DOHH2 (cell line): ENCODE measurements around the gene TFRC.
"Not testable (repeated sequence)": the region's sequence is repeated elsewhere in the genome, so short reads cannot be mapped to it uniquely, and the experiment has no call there.

ENCODE experiments used
- H3F3A ChIP-seq: fragments of 200-600 bp; sonication (generic), shearing (Covaris generic); 2 replicates; pipeline ENCODE4 v1.6.0; 2016; ENCODE audit warnings: antibody characterized with exemption, mild to moderate bottlenecking; ENCODE audit not compliant: control insufficient read depth, insufficient read depth
- H3K27ac ChIP-seq: fragments of 200-600 bp; sonication (generic); 2 replicates; pipeline ENCODE4 v1.5.1; 2014; ENCODE audit warnings: low read depth, mild to moderate bottlenecking, low read length, moderate library complexity
- H3K27me3 ChIP-seq: fragments of 200-600 bp; sonication (generic); 2 replicates; pipeline ENCODE4 v1.6.1; 2014; ENCODE audit warnings: mild to moderate bottlenecking, low read length, mixed read lengths; ENCODE audit not compliant: control insufficient read depth
- H3K36me3 ChIP-seq: fragments of 200-600 bp; sonication (generic); 2 replicates; pipeline ENCODE4 v1.6.1; 2014; ENCODE audit warnings: mild to moderate bottlenecking, low read length, moderate library complexity, mixed read lengths; ENCODE audit not compliant: control insufficient read depth
- H3K4me1 ChIP-seq: fragments of 200-600 bp; sonication (generic); 2 replicates; pipeline ENCODE4 v1.6.1; 2014; ENCODE audit warnings: mild to moderate bottlenecking, low read length, mixed read lengths; ENCODE audit not compliant: control insufficient read depth
- H3K4me2 ChIP-seq: fragments of 200-600 bp; sonication (generic); 2 replicates; pipeline ENCODE4 v1.6.0; 2014; ENCODE audit warnings: mild to moderate bottlenecking, low read length, moderate library complexity
- H3K4me3 ChIP-seq: fragments of 200-600 bp; sonication (generic); 2 replicates; pipeline ENCODE4 v1.5.1; 2014; ENCODE audit warnings: mild to moderate bottlenecking, low read length, mixed read lengths
- H3K79me2 ChIP-seq: fragments of 200-600 bp; sonication (generic); 2 replicates; pipeline ENCODE4 v1.6.1; 2014; ENCODE audit warnings: mild to moderate bottlenecking, low read length, mixed read lengths; ENCODE audit not compliant: control insufficient read depth
- H3K9me2 ChIP-seq: fragments of 200-600 bp; sonication (generic); replicated peaks from 2 replicates; pipeline ENCODE4 v1.6.1; 2014; ENCODE audit warnings: mild to moderate bottlenecking, low read length, mixed read lengths; ENCODE audit not compliant: control insufficient read depth
- H3K9me3 ChIP-seq: fragments of 200-600 bp; sonication (generic); 2 replicates; pipeline ENCODE4 v1.6.1; 2014; ENCODE audit warnings: antibody characterized with exemption, low read length, mixed read lengths; ENCODE audit not compliant: control insufficient read depth, insufficient read depth
- H4K20me1 ChIP-seq: fragments of 200-600 bp; sonication (generic); 2 replicates; pipeline ENCODE4 v1.6.0; 2014; ENCODE audit warnings: low read depth, mild to moderate bottlenecking, antibody characterized with exemption, low read length, moderate library complexity; ENCODE audit not compliant: control insufficient read depth, insufficient read depth
- CTCF ChIP-seq: fragments of 200-600 bp; sonication (generic); IDR thresholded peaks from one replicate; pipeline ENCODE4 v1.5.1; 2014; ENCODE audit warnings: antibody characterized with exemption, mild to moderate bottlenecking, low read depth, low read length; ENCODE audit not compliant: poor library complexity, severe bottlenecking
- EZH2phosphoT487 ChIP-seq: fragments of 200-600 bp; sonication (generic); IDR thresholded peaks from 2 replicates; pipeline ENCODE4 v1.6.1; 2017; ENCODE audit warnings: borderline replicate concordance, mild to moderate bottlenecking, antibody characterized with exemption, low read length, moderate library complexity, mixed read lengths

The TFRC gene

DNA sequence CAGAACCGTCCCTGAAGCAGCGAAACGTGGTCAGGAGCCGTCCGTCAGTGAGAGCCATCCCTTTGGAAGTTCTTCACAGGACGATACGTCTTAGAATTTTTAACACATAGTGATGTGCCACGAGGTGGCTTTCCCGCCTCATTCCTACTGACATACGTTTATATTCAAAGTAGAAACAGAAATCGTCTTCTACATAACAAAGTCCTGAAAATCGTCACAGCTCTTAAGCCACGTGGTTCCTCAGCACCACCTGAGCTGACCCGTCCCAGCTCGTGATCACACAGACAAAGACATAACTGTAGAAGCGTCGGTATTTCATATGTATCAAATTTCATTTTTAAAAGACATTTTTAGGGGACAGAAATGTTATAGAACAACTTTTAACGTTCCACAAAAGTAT, 73.5 kb downstream of the TFRC start:
- H3F3A ChIP-seq, result no peaks in the 10 kb centered on the region
- no peaks in the 10 kb centered on the region for H3K79me2 ChIP-seq
- H3K4me2 ChIP-seq, result no peak overlapping the region
- no peaks in the 10 kb centered on the region for H3K9me2 ChIP-seq
- peaks cover 9% of the 10 kb centered on the region; the same call in 1 of the 2 replicates for H3K27me3 ChIP-seq
- H3K4me1 ChIP-seq, result no peaks in the 10 kb centered on the region
- TF ChIP-seq CTCF, result no peak
- TF ChIP-seq EZH2phosphoT487, result no peak
- no peaks in the 10 kb centered on the region for H3K9me3 ChIP-seq
- no peak overlapping the region for H3K27ac ChIP-seq
- no peak overlapping the region for H3K4me3 ChIP-seq
- no peaks in the 10 kb centered on the region for H4K20me1 ChIP-seq
- no peaks in the 10 kb centered on the region for H3K36me3 ChIP-seq

- H3K27ac ChIP-seq, result no peak overlapping the region
- no peaks in the 10 kb centered on the region for H3K36me3 ChIP-seq
- no peak overlapping the region for H3K4me3 ChIP-seq
- no peaks in the 10 kb centered on the region for H3K4me1 ChIP-seq
- H3F3A ChIP-seq, result no peaks in the 10 kb centered on the region
- H4K20me1 ChIP-seq, result no peaks in the 10 kb centered on the region
- H3K4me2 ChIP-seq, result no peak overlapping the region
- no peaks in the 10 kb centered on the region for H3K79me2 ChIP-seq
- H3K9me3 ChIP-seq, result no peaks in the 10 kb centered on the region
- TF ChIP-seq CTCF, result no peak
- no peak for TF ChIP-seq EZH2phosphoT487
- peaks cover 9% of the 10 kb centered on the region; the same call in 1 of the 2 replicates for H3K27me3 ChIP-seq
- no peaks in the 10 kb centered on the region for H3K9me2 ChIP-seq
Measured at GRCh38 chr3:196007744-196008335, 74.0 kb downstream of the TFRC start.

GRCh38 chr3:196005338-196005737, 76.6 kb downstream of the TFRC start:
- not testable (repeated sequence) for H3K4me2 ChIP-seq, H3K36me3 ChIP-seq, H3K27ac ChIP-seq, H3K9me2 ChIP-seq, H3K9me3 ChIP-seq, H3K4me1 ChIP-seq, H4K20me1 ChIP-seq, H3F3A ChIP-seq, H3K4me3 ChIP-seq, H3K79me2 ChIP-seq, H3K27me3 ChIP-seq

- H3K4me2 ChIP-seq, H3F3A ChIP-seq, H3K79me2 ChIP-seq, H3K27me3 ChIP-seq, H3K4me3 ChIP-seq, H3K36me3 ChIP-seq, H4K20me1 ChIP-seq, H3K27ac ChIP-seq, H3K9me2 ChIP-seq, H3K4me1 ChIP-seq, H3K9me3 ChIP-seq: not testable (repeated sequence)
Measured at GRCh38 chr3:196004359-196005052, 77.4 kb downstream of the TFRC start.
